ENCODE measurements around the gene SFTA2.

- no peak for TF ChIP-seq CTCF (IDR thresholded peaks at IDR 0.05)
- no peak for TF ChIP-seq POLR2A (IDR thresholded peaks at IDR 0.05)
Observed at GRCh38 chr6:30974490-30975252, 42.7 kb upstream of the SFTA2 start.
